ENCODE measurements around the gene CST2.
"Not testable (repeated sequence)": the region's sequence is repeated elsewhere in the genome, so short reads cannot be mapped to it uniquely, and the experiment has no call there.

Gene CST2

DNA sequence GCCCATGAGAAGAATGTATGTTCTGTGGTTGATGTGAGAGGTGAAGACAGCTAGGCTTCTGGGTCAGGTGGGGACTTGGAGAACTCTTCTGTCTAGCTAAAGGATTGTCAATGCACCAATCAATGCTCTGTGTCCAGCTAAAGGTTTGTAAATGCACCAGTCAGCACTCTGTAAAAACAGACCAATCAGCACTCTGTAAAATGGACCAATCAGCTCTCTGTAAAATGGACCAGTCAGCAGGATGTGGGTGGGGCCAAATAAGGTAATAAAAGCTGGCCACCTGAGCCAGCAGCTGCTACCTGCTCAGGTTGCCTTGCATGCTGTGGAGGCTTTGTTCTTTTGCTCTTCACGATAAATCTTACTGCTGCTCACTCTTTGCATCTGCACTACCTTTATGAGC lies 15.0 kb downstream of the CST2 start:
- DNase-seq (ENCODE audit: low read depth in 3 of 3, low spot score in 1 of 3): not testable (repeated sequence)

DNA sequence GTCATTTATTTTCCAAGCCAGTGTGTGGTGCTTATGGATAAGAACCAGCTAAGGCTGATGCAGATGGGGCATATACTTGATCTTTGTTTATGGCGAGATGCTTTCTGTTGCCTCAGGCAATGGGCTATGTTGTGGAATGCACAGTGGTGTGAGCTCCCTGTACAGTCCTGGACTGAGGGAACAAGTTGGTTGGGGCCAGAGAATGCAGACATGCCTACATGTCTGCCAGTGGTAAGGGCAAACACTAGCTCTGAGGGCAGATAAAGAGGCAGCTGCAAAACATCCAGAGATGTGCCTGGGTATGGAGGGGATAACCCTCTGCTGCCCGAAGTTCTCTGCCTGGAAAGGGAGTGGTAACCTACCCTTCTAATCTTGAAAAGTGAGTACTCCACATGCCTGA lies 16.2 kb downstream of the CST2 start:
- DNase-seq (ENCODE audit: low read depth in 3 of 3, low spot score in 1 of 3): not testable (repeated sequence)

DNA sequence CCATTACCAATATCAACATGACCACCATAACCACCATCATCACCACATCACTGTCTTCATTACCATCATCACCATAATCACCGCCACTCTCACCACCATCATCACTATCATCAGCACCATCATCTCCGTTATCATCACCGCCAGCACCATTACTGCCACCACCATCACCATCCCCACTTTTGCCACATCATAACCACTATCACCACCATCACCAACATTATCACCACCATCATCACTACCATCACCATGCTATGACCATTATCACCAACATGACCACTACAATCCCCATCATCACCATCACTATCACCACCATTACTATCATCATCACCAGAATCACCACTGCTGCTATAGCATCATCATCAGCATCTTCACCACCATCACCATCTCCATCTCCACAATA lies 25.7 kb downstream of the CST2 start:
- DNase-seq (ENCODE audit: low read depth in 3 of 3, low spot score in 1 of 3): no peak

DNA sequence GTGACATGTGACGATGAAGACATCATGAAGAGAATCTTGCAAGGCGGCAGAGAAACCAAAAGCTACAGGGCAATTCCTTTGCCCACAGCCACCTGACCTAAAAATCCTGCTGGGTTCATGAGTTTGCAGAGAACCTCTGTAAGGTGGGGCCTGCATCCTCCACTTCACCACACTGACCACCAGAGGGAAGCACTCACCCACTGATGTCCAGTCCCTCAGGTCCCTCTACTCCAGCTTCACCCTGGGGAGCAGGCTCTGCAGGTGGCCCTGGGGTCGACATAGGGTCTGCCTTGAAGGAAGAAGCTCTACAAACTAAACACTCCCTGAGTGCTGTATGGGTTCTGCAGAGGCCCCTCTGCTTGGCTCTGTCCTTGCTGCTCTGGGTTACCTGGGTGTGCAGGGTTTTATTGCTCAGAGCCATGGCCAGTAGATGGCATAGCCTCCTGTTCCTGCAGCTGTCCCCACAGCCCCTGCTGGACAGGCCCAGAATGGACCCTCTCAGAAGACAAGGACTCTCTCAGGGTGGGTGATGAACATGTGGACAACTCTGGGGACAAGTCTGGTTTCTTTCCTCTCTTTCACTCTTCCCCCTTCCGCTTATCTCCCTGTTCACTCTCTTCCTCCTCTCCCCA lies 27.2 kb downstream of the CST2 start:
- not testable (repeated sequence) for DNase-seq (ENCODE audit: low read depth in 3 of 3, low spot score in 1 of 3)

DNA sequence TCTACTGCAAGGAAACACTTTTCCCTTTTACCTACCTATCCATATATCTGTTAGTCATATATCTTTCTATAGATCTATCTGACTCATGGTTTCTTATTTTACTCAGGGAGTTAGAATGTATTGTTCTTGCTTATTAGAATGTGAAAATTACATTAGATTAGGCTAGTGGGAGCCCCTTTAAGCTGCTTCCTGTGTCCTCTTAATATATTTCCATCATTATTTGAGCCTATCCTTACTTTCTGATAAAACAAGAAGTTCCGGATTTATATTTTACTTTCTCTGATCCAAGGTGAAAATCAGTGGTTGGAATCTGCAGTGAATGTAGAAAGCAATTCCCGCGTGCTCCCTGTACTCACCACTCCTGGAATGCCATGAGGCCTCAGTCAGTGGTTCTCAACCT lies 31.0 kb downstream of the CST2 start:
- no peak for DNase-seq (ENCODE audit: low read depth in 3 of 3, low spot score in 1 of 3)

DNA sequence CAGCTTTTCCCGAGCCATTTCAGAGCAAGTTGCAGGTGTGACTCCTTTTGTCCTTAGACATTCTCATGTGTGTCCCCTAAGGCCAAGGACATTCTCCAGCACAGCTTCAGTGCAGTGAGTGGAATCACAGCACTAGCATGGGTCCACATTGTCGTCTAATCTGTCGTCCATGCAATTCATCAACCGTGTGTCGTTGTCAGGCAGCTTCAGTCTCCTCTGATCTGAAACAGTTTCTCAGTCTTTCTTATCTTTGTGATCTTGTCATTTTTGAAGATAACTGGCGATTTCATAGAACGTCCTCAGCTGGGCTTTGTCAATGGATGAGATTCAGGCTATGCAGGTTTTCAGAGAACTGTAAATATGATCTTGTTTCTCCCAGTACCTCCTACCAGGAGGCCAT lies 31.7 kb downstream of the CST2 start:
- no peak for DNase-seq (ENCODE audit: low read depth in 3 of 3, low spot score in 1 of 3)

DNA sequence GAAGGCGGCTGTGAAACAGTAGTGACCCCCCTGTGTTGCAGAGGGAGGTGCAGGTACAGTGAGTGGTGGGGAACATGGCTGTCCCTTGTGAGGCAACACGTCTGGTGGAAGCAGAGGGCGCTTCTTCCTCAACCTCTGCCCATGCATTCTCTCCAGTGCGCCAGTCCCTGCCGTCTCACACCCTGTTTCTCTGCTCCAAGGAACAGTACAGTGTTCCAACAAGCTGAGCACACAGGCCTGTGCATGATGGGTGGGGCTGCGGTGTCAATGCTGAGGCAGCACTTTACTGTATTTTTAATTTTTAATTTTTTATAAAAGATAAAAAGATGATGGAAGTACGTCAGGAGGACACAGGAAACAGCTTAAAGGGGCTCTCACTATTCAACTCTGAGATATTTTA lies 32.5 kb downstream of the CST2 start:
- no peak for DNase-seq (ENCODE audit: low read depth in 3 of 3, low spot score in 1 of 3)

DNA sequence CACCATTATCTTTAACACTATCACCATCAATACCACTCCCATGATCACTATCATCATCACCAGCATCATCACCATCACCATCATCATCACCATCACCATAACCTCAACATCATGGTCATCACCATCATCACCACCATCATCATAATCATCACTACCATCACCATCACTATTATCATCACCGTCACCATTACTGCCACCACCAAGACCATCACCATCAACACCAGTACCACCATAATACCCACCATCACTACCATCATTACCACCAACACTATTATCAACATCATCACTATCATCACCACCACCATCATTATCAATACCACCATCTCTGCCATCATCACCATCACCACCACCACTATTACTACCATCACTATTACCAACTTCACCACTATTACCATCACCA lies 43.1 kb downstream of the CST2 start:
- DNase-seq (ENCODE audit: low read depth in 3 of 3, low spot score in 1 of 3): no peak

DNA sequence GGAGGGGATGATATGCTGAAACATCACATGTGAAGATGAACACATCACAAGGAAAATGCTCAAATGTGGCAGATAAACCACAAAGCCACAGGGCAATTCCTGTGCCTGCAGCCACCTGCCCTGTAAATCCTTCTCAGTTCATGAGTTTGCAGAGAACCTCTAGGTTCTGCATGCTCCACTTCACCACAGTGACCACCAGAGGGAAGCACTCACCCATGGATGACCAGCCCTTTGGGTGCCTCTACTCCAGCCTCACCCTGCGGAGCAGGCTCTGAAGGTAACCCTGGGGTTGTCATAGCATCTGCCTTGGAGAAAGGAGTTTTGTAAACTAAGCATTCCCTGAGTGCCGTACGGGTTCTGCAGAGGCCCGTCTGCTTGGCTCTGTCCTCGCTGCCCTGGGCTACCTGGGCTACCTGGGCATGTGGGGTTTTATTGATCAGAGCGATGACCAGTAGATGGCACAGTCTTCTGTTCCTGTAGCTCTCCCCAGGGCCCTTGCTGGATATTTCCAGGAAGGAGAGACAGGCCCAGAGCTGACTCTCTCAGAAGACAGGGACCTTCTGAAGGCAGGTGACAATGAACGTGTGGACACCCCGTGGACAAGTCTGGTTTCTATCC lies 44.1 kb downstream of the CST2 start:
- DNase-seq (ENCODE audit: low read depth in 3 of 3, low spot score in 1 of 3): no peak

DNA sequence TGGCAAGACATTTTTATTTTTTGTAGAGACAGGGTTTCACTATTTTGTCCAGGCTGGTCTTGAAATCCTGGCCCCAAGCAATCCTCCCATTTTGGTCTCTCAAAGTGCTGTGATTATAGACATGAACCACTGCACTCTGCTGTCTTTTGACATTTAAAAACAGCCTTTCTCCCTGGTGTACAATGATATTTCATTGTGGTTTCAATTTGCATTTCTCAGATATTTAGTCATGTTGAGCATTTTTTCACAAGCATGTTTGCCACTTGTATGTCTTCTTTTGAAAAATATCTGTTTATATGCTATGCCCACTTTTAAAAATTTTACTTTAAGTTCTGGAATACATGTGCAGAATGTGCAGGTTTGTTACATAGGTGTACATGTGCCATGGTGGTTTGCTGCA lies 47.9 kb downstream of the CST2 start:
- not testable (repeated sequence) for DNase-seq (ENCODE audit: low read depth in 3 of 3, low spot score in 1 of 3)

DNA sequence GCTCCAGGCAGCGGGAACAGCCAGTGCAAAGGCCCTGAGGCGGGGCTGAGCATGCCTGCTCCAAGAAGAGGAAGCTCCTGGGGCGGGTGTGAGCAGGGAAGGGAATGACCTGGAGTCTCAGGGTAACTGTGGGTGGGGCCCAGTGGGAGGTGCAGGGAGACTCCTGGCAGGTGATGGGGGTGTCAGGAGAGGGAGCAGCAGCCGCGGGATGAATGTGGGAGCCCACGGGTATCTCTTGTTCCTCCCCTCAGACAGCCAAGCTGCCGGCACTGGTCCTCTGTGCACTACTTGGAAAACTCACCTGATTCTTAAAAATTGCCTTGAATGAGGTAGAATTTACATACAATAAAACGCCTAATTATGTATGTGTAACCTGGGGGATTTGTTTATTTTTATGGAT lies 49.1 kb downstream of the CST2 start:
- DNase-seq (ENCODE audit: low read depth in 3 of 3, low spot score in 1 of 3): not testable (repeated sequence)

DNA sequence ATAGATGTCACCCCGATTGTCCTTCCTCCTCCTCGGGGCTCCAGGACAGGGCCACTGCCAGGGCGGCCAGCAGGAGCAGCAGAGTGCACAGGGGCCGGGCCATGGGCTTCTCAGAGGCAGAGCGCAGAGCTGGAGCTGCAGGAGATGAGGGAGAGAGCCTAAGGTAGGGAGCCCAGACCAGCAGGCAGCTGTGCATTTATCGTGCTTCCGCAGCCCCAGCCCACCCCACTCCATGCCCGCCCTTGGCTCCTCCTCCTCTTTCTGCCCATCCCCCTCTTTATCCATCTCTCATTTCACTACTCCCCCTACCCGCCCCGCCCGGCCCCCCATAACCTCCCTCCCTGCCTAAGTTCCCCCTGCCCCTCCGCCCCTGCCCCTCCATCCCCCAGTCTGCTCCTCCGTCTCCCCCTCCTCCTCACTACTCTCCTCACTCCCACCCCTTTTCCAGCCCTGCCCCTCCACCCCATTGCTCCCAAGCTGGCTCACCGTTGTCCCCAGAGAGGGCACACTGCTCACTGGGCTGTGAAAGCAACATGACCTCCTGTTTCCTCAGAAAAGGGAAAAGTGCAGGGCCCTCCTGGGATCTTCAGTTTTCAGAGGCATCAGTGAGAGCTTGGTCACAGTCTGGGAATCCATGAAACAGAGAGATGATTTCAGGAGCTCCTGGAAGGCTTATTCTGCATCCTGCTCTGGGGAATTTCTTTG lies 50.3 kb downstream of the CST2 start:
- no peak for DNase-seq (ENCODE audit: low read depth in 3 of 3, low spot score in 1 of 3)

DNA sequence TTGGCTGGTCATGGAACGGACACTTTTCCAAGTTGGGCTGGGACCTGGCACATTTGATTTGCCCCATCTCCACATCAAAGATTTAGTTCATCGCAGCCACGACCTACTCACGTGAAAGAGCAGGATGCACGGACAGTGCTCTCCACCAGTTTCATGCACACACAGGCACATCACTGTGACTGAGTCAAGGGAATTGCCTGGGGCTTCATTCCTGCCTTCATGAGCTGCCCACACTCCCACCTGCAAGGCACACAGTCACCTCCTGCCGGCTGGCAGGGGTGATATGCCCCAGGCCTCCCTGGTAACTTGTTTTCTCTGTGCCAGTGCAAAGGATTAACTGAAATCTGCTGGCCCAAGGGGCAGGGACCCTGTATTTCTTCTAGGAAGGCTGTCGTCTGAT lies 52.4 kb downstream of the CST2 start:
- no peak for DNase-seq (ENCODE audit: low read depth in 3 of 3, low spot score in 1 of 3)
